CD1c-positive myeloid dendritic cell (primary cell): Measurements from ENCODE around the gene BICD1.
"Not testable (repeated sequence)": the region's sequence is repeated elsewhere in the genome, so short reads cannot be mapped to it uniquely, and the experiment has no call there.

ENCODE experiments used
- DNase-seq: peaks from one replicate; pipeline ENCODE4 v3.0.0-alpha.2; 2016; ENCODE audit errors: extremely low spot score

The BICD1 gene

DNA sequence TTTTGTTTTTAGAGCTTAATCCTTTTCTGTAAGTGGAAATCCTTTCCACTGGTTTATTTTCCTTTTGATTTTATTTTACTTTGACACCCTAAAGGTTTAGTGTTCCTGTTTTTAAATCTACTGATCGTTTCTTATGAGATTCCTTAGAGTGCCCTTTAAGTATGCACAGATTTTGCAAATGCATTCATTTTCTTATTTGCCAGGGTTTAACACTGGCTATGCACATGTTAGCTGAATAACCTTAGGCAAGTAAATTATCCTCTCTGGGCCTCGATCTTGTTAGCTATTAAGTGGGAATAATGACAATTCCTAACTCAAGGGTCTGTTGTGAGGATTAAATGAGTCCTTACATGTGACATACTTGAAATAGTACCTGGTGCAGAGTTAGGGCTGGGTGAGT lies 136.0 kb downstream of the BICD1 start:
- no peak for DNase-seq

DNA sequence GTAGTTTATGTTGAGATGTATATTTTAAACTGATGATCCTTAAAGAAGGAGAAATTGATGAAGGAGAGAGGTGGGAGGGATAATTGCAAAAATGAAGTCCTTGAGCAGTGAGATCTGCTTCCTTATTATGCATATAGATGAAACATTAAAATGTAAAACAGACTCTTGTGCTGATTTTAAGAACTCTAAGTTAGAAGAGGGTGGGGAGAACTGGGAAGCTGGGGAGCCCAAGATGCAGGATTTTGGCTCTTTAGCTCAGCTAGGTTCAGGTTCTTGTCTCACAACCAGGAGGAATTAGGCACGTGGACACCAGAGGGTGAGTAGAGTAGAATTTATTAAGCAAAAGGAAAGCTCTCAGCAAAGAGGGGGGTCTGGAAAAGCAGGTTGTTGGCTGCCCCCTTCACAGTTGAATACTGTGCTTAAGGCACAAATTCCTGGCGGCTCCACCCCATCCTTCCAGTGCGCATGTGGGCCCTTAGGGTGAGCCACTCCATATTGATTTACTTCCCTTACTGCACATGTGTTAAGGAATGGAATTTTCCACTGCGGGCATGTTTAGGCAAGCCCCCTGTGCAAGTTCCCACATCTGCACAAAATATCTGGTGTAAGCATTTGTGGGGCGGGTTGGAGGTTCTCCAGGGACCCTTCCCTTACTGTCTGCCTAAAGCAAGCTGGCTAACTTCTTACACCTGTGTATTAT lies 141.9 kb downstream of the BICD1 start:
- DNase-seq = no peak

DNA sequence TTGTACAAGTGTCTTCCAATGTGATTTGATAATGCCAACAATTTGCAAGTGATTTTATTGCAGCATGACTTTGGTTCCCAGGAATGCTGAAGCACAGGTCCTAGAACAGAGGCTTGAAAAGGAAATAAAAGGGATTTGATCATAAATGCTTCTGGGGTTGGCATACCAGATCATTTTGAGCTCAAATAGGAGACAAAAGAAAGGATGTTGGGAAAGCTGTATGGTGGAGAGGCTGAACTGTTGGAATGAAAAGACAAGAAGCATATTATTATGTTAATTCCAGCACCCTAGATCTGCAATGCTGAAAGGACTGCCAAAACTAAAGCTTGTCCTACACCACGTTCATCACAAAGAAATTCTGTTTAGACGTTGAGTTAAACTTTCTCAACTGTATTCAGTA lies 143.1 kb downstream of the BICD1 start:
- no peak for DNase-seq

DNA sequence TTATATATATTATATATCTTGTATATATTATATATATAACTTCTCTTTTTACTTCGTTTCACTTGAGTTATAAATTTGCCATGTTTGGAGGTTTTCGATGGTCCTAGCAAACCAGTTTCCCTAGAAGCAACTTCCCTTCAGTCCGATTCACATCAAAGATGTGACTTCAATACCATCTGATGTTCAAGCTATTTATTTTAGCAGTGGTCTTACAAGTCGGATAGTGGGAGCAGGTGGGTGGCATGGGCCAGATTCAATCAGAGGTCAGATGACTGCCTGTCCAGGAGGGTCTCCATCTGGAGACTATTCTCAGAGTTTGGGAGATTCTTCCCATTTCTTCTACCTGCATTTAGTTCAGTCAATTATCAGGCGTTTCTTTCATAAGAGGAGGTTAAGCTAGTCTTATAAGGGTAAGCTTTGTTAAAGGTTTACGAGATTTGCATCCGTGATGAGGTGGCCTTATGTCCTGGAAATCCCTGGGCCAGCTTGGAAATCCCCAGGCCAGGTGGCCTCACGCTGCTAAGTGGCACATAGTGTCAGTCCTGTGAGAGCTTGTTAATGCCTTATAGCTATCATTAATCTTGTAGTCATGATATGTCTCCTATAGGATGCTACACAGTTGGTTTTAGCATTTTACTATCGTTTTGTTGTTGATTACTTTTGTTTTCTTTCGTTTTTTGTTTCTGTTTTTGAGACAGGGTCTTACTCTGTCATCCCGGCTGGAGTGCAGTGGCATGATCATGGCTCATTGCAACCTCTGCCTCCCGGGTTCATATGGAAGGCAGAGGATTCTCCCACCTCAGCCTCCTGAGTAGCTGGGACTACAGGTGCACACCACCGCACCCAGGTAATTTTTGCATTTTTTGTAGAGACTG lies 145.8 kb downstream of the BICD1 start:
- DNase-seq = no peak

DNA sequence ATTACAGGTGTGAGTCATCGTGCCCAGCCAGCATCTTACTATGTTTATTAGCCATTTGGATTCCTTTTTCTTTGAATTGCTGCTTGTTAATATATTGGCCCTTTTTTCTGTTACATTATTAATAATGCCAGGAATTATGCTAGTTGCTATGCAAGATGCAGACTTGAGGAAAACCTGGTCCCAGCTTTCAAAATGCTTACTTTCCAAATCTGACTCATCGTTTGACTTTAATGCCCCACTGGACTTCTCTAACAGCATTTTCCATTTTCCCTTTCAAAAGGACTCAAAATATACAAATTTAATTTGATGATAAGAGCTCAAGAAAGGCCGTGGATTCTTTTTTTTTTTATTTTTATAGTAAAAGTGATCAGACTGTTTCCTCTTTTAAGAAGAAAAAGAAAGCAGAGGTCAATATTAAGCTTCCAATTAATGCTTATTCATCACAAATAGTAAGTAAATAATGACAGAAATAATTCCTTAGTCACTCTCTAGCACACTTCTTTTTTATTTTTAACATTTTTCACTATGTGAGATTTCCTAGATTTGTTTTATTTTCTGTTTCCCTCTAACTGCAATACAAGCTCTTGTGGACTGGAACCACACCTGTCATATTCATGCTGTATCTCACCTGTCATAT lies 146.6 kb downstream of the BICD1 start:
- no peak for DNase-seq

DNA sequence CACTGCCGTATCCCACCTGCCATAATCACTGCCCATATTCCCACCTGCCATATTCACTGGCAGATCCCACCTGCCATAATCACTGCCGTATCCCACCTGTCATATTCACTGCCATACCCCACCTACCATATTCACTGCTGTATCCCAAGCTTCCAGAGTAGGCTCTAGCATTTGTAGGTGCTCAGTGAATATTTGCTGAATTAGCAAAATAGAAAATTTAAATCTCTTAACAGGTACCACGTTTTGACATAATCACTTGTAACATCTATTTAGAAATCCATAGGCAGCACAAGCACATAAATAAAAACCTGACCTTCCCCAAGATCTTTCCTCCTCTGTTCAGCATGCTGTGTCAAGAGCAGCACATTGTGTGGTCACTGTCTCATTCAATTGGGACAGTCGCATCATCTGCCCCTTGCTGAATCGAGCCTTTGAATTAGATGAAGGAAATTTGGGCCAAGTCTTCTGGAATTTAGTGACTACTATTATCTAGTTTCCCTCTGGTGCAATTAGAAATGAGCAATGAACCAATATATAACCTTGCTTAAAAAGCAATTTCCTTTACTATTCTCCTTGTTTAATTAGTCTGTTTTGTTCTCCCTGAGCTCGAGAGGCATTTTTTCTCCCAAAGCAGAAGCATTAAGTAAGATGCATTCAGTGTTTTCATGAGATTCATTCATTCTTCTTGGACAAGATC lies 147.8 kb downstream of the BICD1 start:
- DNase-seq = no peak

DNA sequence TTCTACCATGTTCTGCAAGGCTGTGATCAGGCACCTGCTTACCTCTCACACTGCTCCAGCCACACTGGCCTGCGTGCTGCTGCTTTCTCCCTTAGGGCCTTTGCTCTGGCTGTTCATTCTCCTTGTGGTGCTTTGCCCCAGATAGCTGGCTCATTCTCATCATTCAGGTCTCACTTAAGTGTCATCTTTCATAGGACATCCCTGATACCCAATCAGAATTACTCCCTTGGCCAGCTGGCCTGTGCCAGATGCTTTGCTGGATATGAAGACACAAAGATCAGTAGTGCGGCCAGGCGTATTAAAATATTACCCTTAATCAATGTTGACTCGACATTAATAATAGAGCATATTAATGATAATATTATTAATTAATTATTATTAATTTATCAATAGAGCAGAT lies 148.9 kb downstream of the BICD1 start:
- DNase-seq = no peak

DNA sequence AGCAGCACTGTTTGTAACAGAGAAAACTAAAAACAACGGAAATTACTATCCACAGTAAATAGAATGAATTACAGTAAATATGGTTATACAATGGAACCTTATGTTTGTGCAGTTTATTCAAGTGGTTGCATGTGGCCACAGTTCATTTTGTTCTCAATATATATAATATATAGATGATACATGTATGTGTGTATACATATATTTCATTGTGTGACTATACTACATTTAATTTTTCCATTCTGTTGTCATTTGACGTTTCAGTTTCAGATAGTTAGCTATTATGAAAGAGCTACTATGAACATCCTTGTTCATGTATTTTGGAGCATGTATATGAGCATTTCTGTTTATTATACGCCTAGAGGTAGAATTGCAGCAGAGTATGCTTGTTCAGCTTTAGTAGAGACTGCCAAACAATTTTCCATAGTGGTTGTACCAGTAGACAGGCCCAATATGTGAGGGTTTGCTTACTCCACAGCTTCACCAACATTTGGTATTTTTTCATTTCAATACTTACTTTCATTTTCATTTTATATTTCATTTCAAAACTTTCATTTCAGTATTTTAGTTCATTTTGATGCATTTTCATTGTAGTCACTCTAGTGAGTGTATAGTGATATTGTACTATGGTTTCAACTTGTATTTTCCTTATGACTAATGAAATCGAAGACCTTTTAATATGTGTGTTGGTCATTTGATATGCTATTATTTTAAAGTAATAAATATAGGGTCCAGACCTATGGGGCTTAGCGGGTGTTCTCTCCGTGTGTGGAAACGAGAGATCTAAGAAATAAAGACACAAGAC lies 151.2 kb downstream of the BICD1 start:
- DNase-seq = no peak

DNA sequence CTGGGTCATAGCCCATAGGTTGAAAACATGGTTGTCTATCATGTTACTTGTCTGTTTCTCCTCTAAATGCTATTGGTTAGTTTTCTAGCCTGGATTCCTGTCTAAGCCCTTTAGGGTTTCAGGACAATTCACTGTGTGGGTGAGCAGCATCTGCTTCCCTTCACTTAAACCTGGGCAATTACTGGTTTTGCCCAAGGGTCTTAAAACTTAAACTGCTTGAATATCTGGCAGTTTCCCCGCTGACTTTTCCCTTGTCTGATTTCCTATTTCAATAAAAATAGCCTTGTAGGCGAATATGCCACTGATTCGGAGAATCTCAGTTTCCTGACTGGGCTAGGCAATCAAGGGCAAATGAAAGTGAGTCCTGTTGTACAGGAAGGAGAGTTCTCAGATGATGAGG lies 154.0 kb downstream of the BICD1 start:
- no peak for DNase-seq

DNA sequence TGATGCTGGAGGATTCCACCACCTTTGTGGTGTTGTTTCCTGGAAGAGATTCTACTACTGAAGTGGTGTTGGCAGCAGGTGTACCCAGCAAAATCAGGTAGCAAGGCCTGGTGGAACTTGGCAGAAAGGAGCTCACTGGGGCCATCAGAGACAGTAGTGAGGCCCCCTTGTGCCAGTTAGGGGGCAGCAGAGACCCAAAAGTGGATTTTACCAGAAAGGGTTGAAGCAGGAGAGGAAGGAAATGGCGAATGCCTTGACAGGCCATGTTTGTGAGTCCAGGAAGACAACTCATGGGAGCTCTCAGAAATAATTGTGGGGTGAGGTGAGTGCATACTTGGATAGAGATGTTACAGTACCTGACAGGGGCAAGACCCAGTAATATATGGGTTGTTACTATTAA lies 155.0 kb downstream of the BICD1 start:
- DNase-seq = no peak

DNA sequence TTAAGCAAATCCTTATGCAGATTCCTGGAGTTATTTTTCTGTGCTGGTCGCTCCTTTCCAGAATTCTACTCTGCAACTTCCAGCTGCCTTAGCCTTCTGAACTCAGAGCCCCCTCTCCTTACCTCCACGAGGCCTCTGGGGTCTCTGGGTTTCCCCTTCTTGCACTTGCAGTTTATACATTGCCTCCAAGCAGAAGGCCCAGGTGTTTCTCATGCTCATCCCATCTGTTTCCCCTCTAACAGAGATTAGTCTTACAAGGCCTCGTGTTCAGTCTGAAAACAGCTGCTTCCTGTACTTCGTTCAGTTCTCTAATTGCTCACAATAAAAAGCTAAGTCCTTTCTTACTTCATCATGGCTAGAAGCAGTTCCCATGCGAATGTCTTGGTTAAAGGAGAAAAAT lies 158.3 kb downstream of the BICD1 start:
- no peak for DNase-seq

DNA sequence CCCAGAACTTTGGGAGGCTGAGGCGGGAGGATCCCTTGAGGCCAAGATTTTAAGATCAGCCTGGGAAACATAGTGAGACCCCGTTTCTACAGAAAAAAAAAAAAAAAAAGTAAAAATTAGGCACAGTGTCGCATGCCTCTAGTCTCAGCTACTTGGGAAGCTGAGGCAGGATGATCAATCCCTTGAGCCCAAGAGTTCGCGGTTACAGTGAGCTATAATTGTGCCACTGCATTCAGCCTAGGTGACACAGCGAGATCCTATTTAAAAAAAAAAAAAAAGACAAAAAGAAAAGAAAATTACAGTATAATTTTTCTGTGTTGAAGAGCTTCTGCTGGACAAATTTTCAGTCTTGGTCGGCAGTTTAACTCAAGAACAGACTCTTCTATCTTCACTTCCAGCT lies 158.8 kb downstream of the BICD1 start:
- no peak for DNase-seq

DNA sequence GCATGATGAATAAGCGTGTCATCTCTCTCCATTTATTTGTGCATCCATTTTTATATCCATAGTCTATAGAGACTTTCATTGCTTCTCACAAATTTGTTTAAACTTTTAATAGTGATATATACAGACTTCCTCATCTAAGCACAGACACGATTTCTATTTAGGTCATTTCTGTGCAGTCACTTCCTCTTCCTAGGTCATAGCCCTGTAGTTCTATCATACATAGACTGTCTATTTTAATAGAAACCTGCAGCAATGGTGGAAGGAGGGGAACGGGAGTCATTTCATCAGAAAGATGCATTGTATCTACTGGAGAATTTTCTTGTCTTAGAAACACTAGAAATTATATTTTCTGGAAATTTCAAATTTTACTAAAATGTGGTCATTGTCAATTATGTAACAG lies 159.3 kb downstream of the BICD1 start:
- peak; percentile 54 for DNase-seq

DNA sequence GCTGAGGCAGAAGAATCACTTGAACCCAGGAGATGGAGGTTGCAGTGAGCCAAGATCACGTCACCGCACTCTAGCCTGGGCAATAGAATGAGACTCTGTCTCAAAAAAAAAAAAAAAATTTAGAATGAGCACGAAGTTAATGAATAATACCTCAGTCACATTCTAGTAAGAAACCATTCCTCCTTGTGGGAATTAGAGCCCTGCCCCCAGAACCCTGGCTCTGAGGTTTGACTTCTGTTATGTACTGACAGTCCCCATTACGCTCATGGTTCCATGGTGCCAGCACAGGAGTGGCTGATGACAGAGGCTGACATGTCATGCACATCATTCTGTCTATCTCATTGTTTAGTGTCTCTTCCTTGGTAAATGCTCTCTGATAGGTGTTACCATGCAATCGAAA lies 160.1 kb downstream of the BICD1 start:
- DNase-seq = no peak

DNA sequence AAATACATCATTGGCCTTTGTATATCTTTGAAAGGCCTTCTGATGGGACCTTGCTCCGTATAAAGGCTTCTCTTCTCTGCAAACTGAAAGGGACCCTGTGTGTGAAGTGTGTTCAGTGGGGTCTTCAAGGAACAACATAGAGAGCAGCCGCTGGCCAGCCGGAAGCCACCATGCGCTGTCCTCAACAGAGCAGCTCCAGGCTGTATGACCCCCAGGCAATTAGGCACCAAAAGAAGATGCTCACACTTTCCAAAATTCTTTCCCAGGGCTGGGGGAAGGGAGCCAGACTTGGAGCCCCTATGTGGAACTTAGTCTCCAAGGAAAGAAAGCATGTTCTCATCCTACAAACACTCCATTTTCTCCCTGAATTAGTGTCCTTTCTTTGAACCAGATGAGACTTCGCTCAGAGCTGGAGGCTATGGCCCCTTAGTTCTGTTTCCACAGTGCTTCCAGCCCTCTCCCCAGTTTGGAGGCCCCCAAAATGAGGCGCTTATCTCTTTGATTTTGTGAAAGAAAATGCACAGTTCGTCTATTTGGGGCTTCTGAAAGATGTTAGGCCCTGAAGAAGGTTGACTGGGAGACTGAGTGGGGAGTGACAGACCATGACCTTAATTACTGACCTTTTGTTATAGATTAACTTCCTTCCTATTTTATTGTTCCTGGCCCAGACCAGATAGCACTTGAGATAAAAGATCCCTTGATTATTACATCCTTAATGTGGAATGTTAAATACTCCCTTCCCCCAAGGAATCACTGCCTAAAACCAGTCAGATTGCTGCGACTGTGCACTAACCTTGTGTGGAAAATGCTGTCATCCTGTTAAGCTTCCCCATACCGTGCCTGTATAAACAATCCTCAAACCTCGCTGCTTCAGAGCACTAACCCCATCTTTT lies 164.4 kb downstream of the BICD1 start:
- DNase-seq = no peak

DNA sequence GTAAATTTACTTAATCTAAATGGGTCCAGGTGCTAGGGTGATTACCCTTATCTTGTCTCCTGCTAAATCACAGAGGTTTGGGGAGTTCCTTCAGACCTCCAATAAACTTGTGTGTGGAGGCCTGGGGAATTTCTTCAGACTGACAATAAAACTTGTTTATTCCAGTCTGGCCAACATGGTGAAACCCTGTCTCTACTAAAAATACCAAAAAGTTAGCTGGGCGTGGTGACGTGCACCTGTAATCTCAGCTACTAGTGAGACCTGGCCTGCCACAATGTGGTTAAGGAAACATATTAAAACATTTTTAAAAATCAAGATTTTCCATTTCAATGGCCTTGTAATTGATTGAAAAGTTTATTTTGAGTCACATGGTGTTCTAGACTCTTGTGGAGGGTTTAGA lies 165.8 kb downstream of the BICD1 start:
- DNase-seq = no peak

DNA sequence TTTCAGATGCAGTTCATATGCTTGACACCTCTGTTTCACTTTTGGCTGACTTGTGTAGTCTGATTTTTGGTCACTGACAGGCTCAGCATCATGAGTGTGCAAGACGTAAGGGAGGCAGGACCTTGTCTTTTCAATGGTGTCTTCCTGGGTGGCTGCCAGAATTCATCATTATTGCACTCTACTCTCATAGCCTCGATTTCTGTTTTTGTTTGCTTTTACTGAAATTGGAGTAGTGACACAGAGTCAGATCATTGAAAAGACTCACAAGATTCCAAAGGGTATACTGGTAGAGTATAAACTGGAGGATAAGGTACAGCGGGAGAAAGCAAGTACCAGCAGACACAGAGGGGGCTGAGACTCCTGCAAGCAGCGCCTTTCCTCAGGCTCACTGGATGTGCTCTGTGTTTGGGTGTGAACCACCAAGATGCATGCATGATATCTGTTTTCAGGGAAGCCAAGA lies 166.4 kb downstream of the BICD1 start:
- DNase-seq = no peak

DNA sequence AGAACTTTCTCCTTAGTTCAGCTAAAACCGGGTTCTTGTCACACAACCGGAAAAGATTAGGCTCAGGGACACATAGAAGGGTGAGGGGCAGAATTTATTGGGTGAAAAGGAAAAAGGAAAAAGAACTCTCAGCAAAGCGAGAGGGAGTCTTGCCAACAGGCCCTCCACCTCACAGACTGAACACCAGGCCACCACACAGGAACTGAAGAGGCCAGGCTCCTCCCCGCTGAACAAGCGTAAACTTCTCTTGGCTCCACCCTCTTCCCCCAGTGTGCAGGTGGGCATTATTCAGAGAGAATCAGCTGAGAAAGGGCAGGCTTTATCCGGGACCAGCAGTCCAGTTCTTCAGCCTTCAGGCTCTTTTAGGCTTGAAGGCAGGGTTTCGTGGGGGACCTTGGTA lies 167.1 kb downstream of the BICD1 start:
- DNase-seq = peak; percentile 6

DNA sequence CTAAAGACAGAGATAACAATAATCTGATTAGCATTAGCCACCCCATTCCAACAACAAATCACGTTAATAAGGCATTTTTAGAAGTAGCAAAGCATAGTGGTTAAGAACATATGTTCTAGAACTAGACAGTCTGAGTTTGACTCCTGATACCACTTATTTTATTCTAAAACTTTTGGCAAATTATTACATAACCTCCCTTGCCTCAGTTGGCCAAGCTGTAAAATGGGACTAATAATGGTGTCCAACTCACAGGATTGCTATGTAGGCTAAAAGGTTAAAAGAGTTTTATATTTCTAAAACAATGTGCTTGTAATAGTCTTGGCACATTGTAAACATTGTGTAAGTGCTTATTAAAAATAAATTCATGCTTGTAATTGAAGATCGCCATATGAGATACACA lies 168.0 kb downstream of the BICD1 start:
- DNase-seq = no peak

DNA sequence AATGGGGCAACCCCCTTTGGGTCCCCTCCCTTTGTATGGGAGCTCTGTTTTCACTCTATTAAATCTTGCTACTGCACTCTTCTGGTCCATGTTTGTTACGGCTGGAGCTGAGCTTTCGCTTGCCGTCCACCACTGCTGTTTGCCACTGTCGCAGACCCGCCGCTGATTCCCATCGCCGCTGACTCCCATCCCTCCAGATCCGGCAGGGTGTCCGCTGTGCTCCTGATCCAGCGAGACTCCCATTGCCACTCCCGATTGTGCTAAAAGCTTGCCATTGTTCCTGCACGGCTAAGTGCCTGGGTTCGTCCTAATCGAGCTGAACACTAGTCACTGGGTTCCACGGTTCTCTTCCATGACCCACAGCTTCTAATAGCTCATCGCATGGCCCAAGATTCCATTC lies 168.9 kb downstream of the BICD1 start:
- DNase-seq = not testable (repeated sequence)
